PC-9 (cell line): ENCODE measurements around the gene FAHD1.

Experiments
- EZH2 ChIP-seq: fragments of 200-600 bp; sonication (generic); IDR thresholded peaks from 2 replicates; pipeline ENCODE4 v1.8.0; 2017; ENCODE audit warnings: antibody characterized with exemption, low read depth
- TF ChIP-seq, protein P1 (sequence below): fragments of 200-600 bp; sonication (generic); conservative IDR thresholded peaks from 2 replicates; pipeline ENCODE4 v1.6.1; 2017; ENCODE audit warnings: mixed run types, antibody characterized with exemption, mild to moderate bottlenecking, moderate library complexity

DNA sequence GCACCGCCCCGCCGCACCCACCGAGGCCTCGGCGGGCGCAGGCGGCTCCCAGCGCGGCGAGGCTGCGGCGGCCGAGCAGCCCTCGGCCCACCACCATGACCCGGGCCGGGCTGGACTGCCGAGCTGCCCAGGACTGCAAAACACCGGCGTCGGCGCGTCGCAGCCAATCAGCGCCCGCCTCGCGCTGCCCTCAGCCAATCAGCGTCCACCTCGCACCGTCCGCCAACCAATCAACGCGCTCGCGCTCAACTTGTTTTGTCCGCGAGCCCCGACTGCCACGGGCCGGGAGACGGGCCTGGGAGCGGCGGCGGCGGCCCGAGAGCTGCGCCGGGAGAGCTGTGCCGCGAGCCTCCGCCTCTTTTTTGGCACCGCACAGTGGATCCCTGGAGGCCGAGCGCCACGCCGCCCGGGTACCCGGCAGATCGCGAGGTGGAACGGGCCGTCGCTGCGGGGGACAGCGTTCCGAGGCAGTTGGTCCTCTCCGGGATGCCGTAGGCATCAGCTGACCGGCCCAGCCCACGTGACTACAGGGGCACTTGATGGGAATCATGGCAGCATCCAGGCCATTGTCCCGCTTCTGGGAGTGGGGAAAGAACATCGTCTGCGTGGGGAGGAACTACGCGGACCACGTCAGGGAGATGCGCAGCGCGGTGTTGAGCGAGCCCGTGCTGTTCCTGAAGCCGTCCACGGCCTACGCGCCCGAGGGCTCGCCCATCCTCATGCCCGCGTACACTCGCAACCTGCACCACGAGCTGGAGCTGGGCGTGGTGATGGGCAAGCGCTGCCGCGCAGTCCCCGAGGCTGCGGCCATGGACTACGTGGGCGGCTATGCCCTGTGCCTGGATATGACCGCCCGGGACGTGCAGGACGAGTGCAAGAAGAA, at the start of gene FAHD1, which contains the start of gene HAGH:
- TF ChIP-seq, protein P1, sequence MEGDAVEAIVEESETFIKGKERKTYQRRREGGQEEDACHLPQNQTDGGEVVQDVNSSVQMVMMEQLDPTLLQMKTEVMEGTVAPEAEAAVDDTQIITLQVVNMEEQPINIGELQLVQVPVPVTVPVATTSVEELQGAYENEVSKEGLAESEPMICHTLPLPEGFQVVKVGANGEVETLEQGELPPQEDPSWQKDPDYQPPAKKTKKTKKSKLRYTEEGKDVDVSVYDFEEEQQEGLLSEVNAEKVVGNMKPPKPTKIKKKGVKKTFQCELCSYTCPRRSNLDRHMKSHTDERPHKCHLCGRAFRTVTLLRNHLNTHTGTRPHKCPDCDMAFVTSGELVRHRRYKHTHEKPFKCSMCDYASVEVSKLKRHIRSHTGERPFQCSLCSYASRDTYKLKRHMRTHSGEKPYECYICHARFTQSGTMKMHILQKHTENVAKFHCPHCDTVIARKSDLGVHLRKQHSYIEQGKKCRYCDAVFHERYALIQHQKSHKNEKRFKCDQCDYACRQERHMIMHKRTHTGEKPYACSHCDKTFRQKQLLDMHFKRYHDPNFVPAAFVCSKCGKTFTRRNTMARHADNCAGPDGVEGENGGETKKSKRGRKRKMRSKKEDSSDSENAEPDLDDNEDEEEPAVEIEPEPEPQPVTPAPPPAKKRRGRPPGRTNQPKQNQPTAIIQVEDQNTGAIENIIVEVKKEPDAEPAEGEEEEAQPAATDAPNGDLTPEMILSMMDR: no peak
- no peak for TF ChIP-seq EZH2
